GM10266 (cell line): ENCODE results near the gene SNAP29.

Source experiments
- DNase-seq: peaks from one replicate; pipeline ENCODE4 v3.0.0; 2012; ENCODE audit errors: extremely low spot score
- TF ChIP-seq, protein P1 (sequence below): IDR thresholded peaks from 2 replicates; pipeline ENCODE4 v1.5.1; 2012; ENCODE audit warnings: mild to moderate bottlenecking, low read depth; ENCODE audit not compliant: control insufficient read depth, insufficient read depth; ENCODE audit errors: missing control alignments

The SNAP29 gene

GRCh38 chr22:20862540-20862939 is 3.7 kb downstream of the SNAP29 start:
- TF ChIP-seq, protein P1, sequence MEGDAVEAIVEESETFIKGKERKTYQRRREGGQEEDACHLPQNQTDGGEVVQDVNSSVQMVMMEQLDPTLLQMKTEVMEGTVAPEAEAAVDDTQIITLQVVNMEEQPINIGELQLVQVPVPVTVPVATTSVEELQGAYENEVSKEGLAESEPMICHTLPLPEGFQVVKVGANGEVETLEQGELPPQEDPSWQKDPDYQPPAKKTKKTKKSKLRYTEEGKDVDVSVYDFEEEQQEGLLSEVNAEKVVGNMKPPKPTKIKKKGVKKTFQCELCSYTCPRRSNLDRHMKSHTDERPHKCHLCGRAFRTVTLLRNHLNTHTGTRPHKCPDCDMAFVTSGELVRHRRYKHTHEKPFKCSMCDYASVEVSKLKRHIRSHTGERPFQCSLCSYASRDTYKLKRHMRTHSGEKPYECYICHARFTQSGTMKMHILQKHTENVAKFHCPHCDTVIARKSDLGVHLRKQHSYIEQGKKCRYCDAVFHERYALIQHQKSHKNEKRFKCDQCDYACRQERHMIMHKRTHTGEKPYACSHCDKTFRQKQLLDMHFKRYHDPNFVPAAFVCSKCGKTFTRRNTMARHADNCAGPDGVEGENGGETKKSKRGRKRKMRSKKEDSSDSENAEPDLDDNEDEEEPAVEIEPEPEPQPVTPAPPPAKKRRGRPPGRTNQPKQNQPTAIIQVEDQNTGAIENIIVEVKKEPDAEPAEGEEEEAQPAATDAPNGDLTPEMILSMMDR = no peak
- DNase-seq = no peak

- TF ChIP-seq, protein P1 = no peak
- no peak for DNase-seq
These were observed 4.6 kb downstream of the SNAP29 start for GRCh38 chr22:20863366-20863765.

- TF ChIP-seq, protein P1 = no peak
These were observed 5.5 kb downstream of the SNAP29 start for GRCh38 chr22:20864186-20864908.

GRCh38 chr22:20865331-20865730 is 6.5 kb downstream of the SNAP29 start:
- DNase-seq = no peak

More at GRCh38 chr22:20864186-20864908, 5.5 kb downstream of the SNAP29 start:
- no peak for DNase-seq

GRCh38 chr22:20865875-20866445 is 7.2 kb downstream of the SNAP29 start:
- TF ChIP-seq, protein P1 = no peak
- DNase-seq = no peak

More at GRCh38 chr22:20865331-20865730, 6.5 kb downstream of the SNAP29 start:
- TF ChIP-seq, protein P1 = no peak

GRCh38 chr22:20866736-20867135 is 7.9 kb downstream of the SNAP29 start:
- no peak for DNase-seq
- TF ChIP-seq, protein P1 = no peak
